Liver (tissue), 9 donors: ENCODE data around the gene CARD9. TPM values are rescaled to one million over a fixed set of nuclear protein-coding genes. Genes with fewer than 3 reads are reported as not detected.

Experiments used
- DNase-seq: peaks from one replicate; pipeline ENCODE4 v3.0.0-alpha.2; 2017; ENCODE audit warnings: low spot score
- H3K27ac ChIP-seq, 2 donors: one replicate each; pipeline ENCODE4 v1.7.0; 2013; ENCODE audit warnings: inconsistent platforms in 2 of 2, low read length in 2 of 2, control low read depth in 1 of 2, low read depth in 1 of 2, mild to moderate bottlenecking in 1 of 2
- H3K27me3 ChIP-seq, 4 donors: one replicate each; pipeline versions ENCODE4 v1.6.1 to v1.7.0; 2013; ENCODE audit warnings: low read length in 3 of 4, inconsistent platforms in 1 of 4, mild to moderate bottlenecking in 1 of 4, moderate library complexity in 1 of 4; ENCODE audit not compliant: control insufficient read depth in 4 of 4, insufficient read depth in 4 of 4
- H3K36me3 ChIP-seq, 4 donors: one replicate each; pipeline versions ENCODE4 v1.6.1 to v1.7.0; 2013; ENCODE audit warnings: low read length in 3 of 4, mild to moderate bottlenecking in 3 of 4, low read depth in 1 of 4, moderate library complexity in 1 of 4; ENCODE audit not compliant: control insufficient read depth in 4 of 4, insufficient read depth in 3 of 4
- H3K4me1 ChIP-seq, 4 donors: one replicate each; pipeline versions ENCODE4 v1.6.1 to v1.7.0; 2013; ENCODE audit warnings: low read length in 3 of 4, mild to moderate bottlenecking in 3 of 4, moderate library complexity in 1 of 4; ENCODE audit not compliant: control insufficient read depth in 4 of 4, insufficient read depth in 4 of 4
- H3K4me3 ChIP-seq, 3 donors: one replicate each; pipeline versions ENCODE4 v1.6.1 to v1.7.0; 2013; ENCODE audit warnings: low read length in 3 of 3, control low read depth in 1 of 3, low read depth in 1 of 3, mild to moderate bottlenecking in 1 of 3
- H3K9ac ChIP-seq, 2 donors: one replicate each; pipeline ENCODE4 v1.7.0; 2013; ENCODE audit warnings: low read length in 2 of 2, mild to moderate bottlenecking in 2 of 2, moderate library complexity in 2 of 2, control low read depth in 1 of 2, low read depth in 1 of 2
- H3K9me3 ChIP-seq, 4 donors: one replicate each; pipeline versions ENCODE4 v1.6.1 to v1.7.0; 2013; ENCODE audit warnings: low read length in 3 of 4; ENCODE audit not compliant: control insufficient read depth in 4 of 4
- EGR1 ChIP-seq, 2 donors: IDR thresholded peaks; 2 replicates each; pipeline ENCODE4 v1.6.1; 2016 to 2018; ENCODE audit warnings: antibody characterized with exemption in 2 of 2, low read depth in 2 of 2
- FOXA2 ChIP-seq: IDR thresholded peaks from 2 replicates; pipeline ENCODE4 v1.6.1; 2016; ENCODE audit warnings: antibody characterized with exemption
- HNF4A ChIP-seq, 2 donors: conservative IDR thresholded peaks; 2 replicates each; pipeline ENCODE4 v1.6.1; 2016; ENCODE audit warnings: antibody characterized with exemption in 2 of 2, mild to moderate bottlenecking in 2 of 2
- HNF4G ChIP-seq: IDR thresholded peaks from 2 replicates; pipeline ENCODE4 v1.6.1; 2016; ENCODE audit warnings: antibody characterized with exemption
- JUND ChIP-seq, 2 donors: IDR thresholded peaks; 2 replicates each; pipeline ENCODE4 v1.6.1; 2016; ENCODE audit warnings: antibody characterized with exemption in 2 of 2
- NR2F2 ChIP-seq: IDR thresholded peaks from 2 replicates; pipeline ENCODE4 v1.6.1; 2016; ENCODE audit warnings: antibody characterized with exemption
- RAD21 ChIP-seq, 2 donors: IDR thresholded peaks; 2 replicates each; pipeline ENCODE4 v1.6.1; 2016; ENCODE audit warnings: antibody characterized with exemption in 2 of 2, mild to moderate bottlenecking in 2 of 2
- RXRA ChIP-seq, 2 donors: IDR thresholded peaks; 2 replicates each; pipeline ENCODE4 v1.6.1; 2017 to 2018; ENCODE audit warnings: antibody characterized with exemption in 2 of 2, mild to moderate bottlenecking in 1 of 2
- TAF1 ChIP-seq: conservative IDR thresholded peaks from 2 replicates; pipeline ENCODE4 v1.6.1; 2016; ENCODE audit warnings: antibody characterized with exemption, mild to moderate bottlenecking
- WGBS: extraction: QIAGEN DNeasy Blood & Tissue Kit; methylation state at CpG from one replicate; pipeline ENCODE4 v1.1.7; 2013; 5-methylcytosine and 5-hydroxymethylcytosine counted together
- polyA plus RNA-seq, 2 donors: library from polyadenylated mRNA; stranded (reverse) in 1 of 2; unstranded in 1 of 2; fragments of 200-250 nt in 1 of 2; fragments of >200 nt in 1 of 2; fragmentation: Nextera tagmentation in 1 of 2; extraction: Ambion mirVana in 1 of 2; gene quantifications; one replicate each; pipeline versions ENCODE4 v1.2.1 to v1.2.3, GENCODE V29; 2013 to 2015
- total RNA-seq, 2 donors: library from RNA; depleted of rRNA; stranded (reverse); fragments of >200 nt; gene quantifications; one replicate each; pipeline ENCODE4 v1.2.3, GENCODE V29; 2014
- TF ChIP-seq, protein P1 (sequence below): IDR thresholded peaks from 2 replicates; pipeline ENCODE4 v1.6.1; 2016; ENCODE audit warnings: antibody characterized with exemption, mild to moderate bottlenecking
- TF ChIP-seq, protein P2 (sequence below): fragments of 150-350 bp; IDR thresholded peaks from 2 replicates; pipeline ENCODE4 v1.5.1; 2017; ENCODE audit warnings: improper control_type of control experiment, low read depth, low read length; ENCODE audit not compliant: missing input control
- TF ChIP-seq, protein P3 (sequence below): IDR thresholded peaks from 2 replicates; pipeline ENCODE4 v1.6.1; 2016; ENCODE audit warnings: antibody characterized with exemption
- TF ChIP-seq, protein P4 (sequence below): IDR thresholded peaks from 2 replicates; pipeline ENCODE4 v1.6.1; 2016; ENCODE audit warnings: antibody characterized with exemption
- donor health status: healthy.
- donor health status: healthy.
- donor health status: healthy.
- donor health status: healthy.
- donor health status: healthy.

CARD9 gene
- total and polyA plus RNA-seq, 4 donors = 0.25 to 5.3 (median 2.2) TPM

DNA sequence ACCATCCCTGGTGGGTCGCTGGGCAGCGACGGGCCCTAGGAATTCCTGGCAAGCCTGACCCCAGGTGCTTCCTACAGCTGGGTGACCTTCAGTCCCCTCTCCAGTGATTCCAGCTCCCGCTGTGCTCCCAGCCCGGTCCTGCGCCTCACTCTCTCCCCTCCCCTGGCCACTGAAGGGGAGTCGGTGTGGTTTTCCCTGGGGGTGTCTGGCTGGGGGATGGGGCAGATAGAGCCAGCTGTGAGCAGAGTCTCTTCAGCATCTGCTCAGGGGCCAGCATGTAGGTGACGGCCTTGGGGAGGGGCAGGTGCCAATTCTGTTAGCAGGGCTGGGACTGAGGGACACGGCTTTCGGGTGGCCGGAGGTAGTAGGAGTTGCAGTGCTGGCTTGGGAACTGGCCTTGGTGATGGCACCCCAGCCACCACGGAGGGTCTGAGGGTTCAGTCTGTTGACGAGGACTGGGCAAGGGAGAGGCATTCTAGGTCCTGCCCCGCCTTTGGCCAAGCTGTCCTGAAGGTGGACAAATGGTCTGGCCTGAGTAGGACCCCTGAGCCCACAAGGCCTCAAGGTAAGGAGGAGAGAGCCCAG lies 43.0 kb downstream of the CARD9 start:
- no peaks in the 10 kb centered on the region for H3K36me3 ChIP-seq
- TF ChIP-seq, protein P1, sequence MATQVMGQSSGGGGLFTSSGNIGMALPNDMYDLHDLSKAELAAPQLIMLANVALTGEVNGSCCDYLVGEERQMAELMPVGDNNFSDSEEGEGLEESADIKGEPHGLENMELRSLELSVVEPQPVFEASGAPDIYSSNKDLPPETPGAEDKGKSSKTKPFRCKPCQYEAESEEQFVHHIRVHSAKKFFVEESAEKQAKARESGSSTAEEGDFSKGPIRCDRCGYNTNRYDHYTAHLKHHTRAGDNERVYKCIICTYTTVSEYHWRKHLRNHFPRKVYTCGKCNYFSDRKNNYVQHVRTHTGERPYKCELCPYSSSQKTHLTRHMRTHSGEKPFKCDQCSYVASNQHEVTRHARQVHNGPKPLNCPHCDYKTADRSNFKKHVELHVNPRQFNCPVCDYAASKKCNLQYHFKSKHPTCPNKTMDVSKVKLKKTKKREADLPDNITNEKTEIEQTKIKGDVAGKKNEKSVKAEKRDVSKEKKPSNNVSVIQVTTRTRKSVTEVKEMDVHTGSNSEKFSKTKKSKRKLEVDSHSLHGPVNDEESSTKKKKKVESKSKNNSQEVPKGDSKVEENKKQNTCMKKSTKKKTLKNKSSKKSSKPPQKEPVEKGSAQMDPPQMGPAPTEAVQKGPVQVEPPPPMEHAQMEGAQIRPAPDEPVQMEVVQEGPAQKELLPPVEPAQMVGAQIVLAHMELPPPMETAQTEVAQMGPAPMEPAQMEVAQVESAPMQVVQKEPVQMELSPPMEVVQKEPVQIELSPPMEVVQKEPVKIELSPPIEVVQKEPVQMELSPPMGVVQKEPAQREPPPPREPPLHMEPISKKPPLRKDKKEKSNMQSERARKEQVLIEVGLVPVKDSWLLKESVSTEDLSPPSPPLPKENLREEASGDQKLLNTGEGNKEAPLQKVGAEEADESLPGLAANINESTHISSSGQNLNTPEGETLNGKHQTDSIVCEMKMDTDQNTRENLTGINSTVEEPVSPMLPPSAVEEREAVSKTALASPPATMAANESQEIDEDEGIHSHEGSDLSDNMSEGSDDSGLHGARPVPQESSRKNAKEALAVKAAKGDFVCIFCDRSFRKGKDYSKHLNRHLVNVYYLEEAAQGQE = no peak
- TF ChIP-seq RXRA (IDR thresholded peaks at IDR 0.05) (no peak), NR2F2 (no peak), TAF1 (no peak), FOXA2 (no peak), JUND (IDR thresholded peaks at IDR 0.05) (no peak), HNF4A (conservative IDR thresholded peaks at IDR 0.05) (no peak), HNF4G (no peak)
- TF ChIP-seq, protein P2, sequence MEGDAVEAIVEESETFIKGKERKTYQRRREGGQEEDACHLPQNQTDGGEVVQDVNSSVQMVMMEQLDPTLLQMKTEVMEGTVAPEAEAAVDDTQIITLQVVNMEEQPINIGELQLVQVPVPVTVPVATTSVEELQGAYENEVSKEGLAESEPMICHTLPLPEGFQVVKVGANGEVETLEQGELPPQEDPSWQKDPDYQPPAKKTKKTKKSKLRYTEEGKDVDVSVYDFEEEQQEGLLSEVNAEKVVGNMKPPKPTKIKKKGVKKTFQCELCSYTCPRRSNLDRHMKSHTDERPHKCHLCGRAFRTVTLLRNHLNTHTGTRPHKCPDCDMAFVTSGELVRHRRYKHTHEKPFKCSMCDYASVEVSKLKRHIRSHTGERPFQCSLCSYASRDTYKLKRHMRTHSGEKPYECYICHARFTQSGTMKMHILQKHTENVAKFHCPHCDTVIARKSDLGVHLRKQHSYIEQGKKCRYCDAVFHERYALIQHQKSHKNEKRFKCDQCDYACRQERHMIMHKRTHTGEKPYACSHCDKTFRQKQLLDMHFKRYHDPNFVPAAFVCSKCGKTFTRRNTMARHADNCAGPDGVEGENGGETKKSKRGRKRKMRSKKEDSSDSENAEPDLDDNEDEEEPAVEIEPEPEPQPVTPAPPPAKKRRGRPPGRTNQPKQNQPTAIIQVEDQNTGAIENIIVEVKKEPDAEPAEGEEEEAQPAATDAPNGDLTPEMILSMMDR = no peak
- TF ChIP-seq, protein P3, sequence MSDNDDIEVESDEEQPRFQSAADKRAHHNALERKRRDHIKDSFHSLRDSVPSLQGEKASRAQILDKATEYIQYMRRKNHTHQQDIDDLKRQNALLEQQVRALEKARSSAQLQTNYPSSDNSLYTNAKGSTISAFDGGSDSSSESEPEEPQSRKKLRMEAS = no peak
- TF ChIP-seq, protein P4, sequence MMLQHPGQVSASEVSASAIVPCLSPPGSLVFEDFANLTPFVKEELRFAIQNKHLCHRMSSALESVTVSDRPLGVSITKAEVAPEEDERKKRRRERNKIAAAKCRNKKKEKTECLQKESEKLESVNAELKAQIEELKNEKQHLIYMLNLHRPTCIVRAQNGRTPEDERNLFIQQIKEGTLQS = no peak
- DNase-seq = no peak
- no peaks in the 10 kb centered on the region for H3K27me3 ChIP-seq
- H3K4me1 ChIP-seq = peaks cover 0 to 12% (median under 1%) of the 10 kb centered on the region in 4 donors
- H3K9ac ChIP-seq = no peak overlapping the region
- H3K27ac ChIP-seq = no peak overlapping the region
- H3K4me3 ChIP-seq = no peak overlapping the region
- WGBS = 84% methylated on average over 14 of the region's 14 CpGs
- no peaks in the 10 kb centered on the region for H3K9me3 ChIP-seq

DNA sequence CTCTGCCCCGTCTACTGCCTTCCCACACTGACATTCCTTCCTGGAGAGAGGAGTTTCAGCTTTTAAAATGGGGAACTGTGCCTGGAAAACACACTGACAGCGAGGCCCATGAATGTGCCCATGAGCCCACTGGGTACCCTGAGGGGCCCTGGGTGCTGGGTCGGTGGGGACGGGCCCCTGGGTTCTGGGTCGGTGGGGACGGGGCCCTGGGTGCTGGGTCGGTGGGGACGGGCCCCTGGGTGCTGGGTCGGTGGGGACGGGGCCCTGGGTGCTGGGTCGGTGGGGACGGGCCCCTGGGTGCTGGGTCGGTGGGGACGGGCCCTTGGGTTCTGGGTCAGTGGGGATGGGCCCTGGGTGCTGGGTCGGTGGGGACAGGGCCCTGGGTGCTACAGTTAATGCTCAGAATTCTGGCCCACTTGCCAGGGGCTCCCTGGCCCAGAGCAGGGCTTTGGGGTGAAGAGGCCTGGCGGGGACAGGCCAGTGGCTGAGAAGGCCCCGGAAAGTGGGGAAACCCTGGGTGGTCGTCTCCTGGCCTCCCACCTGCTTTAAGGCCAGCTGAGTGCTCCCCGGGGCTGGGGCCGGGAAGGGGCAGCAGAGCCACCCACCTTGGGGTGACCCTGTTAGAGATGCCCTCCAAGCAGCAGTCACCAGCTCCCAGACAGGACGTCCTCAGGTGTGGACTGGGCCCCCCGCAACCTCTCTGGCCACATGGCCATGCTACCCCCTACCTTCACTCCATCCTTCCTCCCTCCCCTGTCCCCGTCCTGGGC lies 43.6 kb downstream of the CARD9 start:
- Histone ChIP-seq H3K4me3 (no peak overlapping the region), H3K9ac (no peak overlapping the region), H3K27me3 (no peaks in the 10 kb centered on the region), H3K9me3 (no peaks in the 10 kb centered on the region), H3K27ac (no peak overlapping the region), H3K36me3 (no peaks in the 10 kb centered on the region), H3K4me1 (peaks cover 0 to 12% (median under 1%) of the 10 kb centered on the region in 4 donors)
- WGBS = 93% methylated on average over 23 of the region's 23 CpGs
- TF ChIP-seq EGR1 (IDR thresholded peaks at IDR 0.05; ENCODE audit: low read depth in 2 of 2) = no peak
- TF ChIP-seq JUND (IDR thresholded peaks at IDR 0.05) = no peak
- TF ChIP-seq NR2F2 = no peak
- no peak for TF ChIP-seq RAD21 (IDR thresholded peaks at IDR 0.05)
- DNase-seq = no peak
